MCF 10A (cell line): ENCODE measurements around the gene MEI4. TPM values are rescaled to one million over a fixed set of nuclear protein-coding genes. Genes with fewer than 3 reads are reported as not detected.
"Not testable (repeated sequence)": the region's sequence is repeated elsewhere in the genome, so short reads cannot be mapped to it uniquely, and the experiment has no call there.

Experiments
- BruUV-seq: library from RNA; stranded (reverse); fragments of 400-500 nt; replicated peaks from 2 replicates; lab custom pipeline; 2021; lab: Mats Ljungman, UMichigan
- CTCF ChIA-PET: fragments of 300-600 bp; sonication (Branson Sonifier 250); formaldehyde crosslinking; extraction: SDS; loops from one replicate; lab custom pipeline; 2021; ENCODE audit warnings: antibody characterized with exemption, inconsistent platforms; lab: Yijun Ruan, JAX
- POLR2A ChIA-PET: fragments of 300-600, 350-650 bp; sonication (Branson Sonifier 250); formaldehyde crosslinking; extraction: SDS; loops from one replicate; lab custom pipeline; 2020; ENCODE audit warnings: antibody characterized with exemption, inconsistent platforms; lab: Yijun Ruan, JAX
- DNase-seq: peaks from one replicate; pipeline ENCODE4 v3.0.0-alpha.2; 2018; ENCODE audit not compliant: unreplicated experiment
- H3K27ac Mint-ChIP-seq: one replicate; pipeline ENCODE4 v1.8.0; 2022; ENCODE audit warnings: mild to moderate bottlenecking, low read depth, mixed read lengths; ENCODE audit not compliant: unreplicated experiment
- H3K27me3 Mint-ChIP-seq: one replicate; pipeline ENCODE4 v1.8.0; 2022; ENCODE audit warnings: mixed read lengths; ENCODE audit not compliant: insufficient read depth, unreplicated experiment
- H3K36me3 Mint-ChIP-seq: one replicate; pipeline ENCODE4 v1.8.0; 2022; ENCODE audit warnings: mild to moderate bottlenecking, moderate library complexity, mixed read lengths; ENCODE audit not compliant: insufficient read depth, unreplicated experiment
- H3K4me1 Mint-ChIP-seq: one replicate; pipeline ENCODE4 v1.8.0; 2022; ENCODE audit warnings: mixed read lengths; ENCODE audit not compliant: insufficient read depth, unreplicated experiment
- H3K4me3 Mint-ChIP-seq: one replicate; pipeline ENCODE4 v1.8.0; 2022; ENCODE audit warnings: mild to moderate bottlenecking, moderate library complexity, mixed read lengths; ENCODE audit not compliant: unreplicated experiment
- H3K9me3 Mint-ChIP-seq: one replicate; pipeline ENCODE4 v1.8.0; 2022; ENCODE audit warnings: mixed read lengths; ENCODE audit not compliant: unreplicated experiment
- CTCF ChIP-seq: fragments of 200-600 bp; IDR thresholded peaks from one replicate; pipeline ENCODE4 v1.8.0; 2022; ENCODE audit warnings: antibody characterized with exemption, mild to moderate bottlenecking; ENCODE audit not compliant: unreplicated experiment
- intact Hi-C: fragments of 100-400 bp; cut with micrococcal nuclease; formaldehyde crosslinking; loops from 2 replicates; pipeline ENCODE4 v1.14.1; 2022
- total RNA-seq: library from RNA; stranded (reverse); gene quantifications from 2 replicates; pipeline ENCODE4 v1.2.3, GENCODE V29; 2022

Gene MEI4
- total RNA-seq, 1 experiment from 2014 or later = not detected

DNA sequence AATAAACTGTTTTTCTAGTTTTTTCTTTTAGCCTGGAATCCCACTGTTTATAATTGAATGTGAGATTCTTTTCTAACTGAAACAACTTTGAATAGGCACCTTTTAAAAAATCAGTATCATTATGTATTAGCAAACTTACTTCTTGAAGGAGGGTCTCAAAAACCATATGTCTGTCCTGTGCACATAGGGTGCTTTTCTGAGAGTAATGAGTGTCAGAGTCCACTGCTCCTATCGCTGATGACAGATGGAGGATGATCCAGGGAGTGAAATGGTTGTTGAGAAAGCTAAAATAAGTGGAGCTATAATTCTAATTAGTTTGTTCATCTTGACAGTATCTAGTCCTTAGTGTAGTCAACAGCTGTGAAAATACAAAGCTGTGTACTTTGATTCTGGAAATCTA lies 35.8 kb downstream of the MEI4 start:
- CTCF ChIA-PET = no interaction called here
- Mint-ChIP-seq H3K27ac (no peak overlapping the region), H3K4me3 (no peak overlapping the region), H3K4me1 (no peaks in the 10 kb centered on the region), H3K27me3 (no peaks in the 10 kb centered on the region), H3K9me3 (no peaks in the 10 kb centered on the region), H3K36me3 (peaks cover 13% of the 10 kb centered on the region)
- TF ChIP-seq CTCF = no peak
- intact Hi-C loops = no loop called here
- POLR2A ChIA-PET = no interaction called here
- BruUV-seq = no TSS peak
- no peak for DNase-seq

- H3K27me3 Mint-ChIP-seq, H3K4me1 Mint-ChIP-seq, H3K36me3 Mint-ChIP-seq, H3K4me3 Mint-ChIP-seq, POLR2A ChIA-PET, DNase-seq, BruUV-seq, H3K9me3 Mint-ChIP-seq, intact Hi-C loops, H3K27ac Mint-ChIP-seq, CTCF ChIA-PET: not testable (repeated sequence)
These were observed 47.3 kb downstream of the MEI4 start for GRCh38 chr6:77700095-77700494.

- no TSS peak for BruUV-seq
- intact Hi-C loops = no loop called here
- Mint-ChIP-seq H3K4me1 (no peaks in the 10 kb centered on the region), H3K36me3 (no peaks in the 10 kb centered on the region), H3K27me3 (no peaks in the 10 kb centered on the region), H3K4me3 (no peak overlapping the region), H3K9me3 (peaks cover 11% of the 10 kb centered on the region), H3K27ac (no peak overlapping the region)
- POLR2A ChIA-PET = no interaction called here
- CTCF ChIA-PET = interaction anchor here (0.7 kb wide), 2 partner anchors 215 to 219 kb away, joined by 3 to 4 read pairs; no protein-coding TSS in a partner anchor
- no peak for TF ChIP-seq CTCF
- no peak for DNase-seq
These were observed 54.8 kb downstream of the MEI4 start for GRCh38 chr6:77707603-77708002.

DNA sequence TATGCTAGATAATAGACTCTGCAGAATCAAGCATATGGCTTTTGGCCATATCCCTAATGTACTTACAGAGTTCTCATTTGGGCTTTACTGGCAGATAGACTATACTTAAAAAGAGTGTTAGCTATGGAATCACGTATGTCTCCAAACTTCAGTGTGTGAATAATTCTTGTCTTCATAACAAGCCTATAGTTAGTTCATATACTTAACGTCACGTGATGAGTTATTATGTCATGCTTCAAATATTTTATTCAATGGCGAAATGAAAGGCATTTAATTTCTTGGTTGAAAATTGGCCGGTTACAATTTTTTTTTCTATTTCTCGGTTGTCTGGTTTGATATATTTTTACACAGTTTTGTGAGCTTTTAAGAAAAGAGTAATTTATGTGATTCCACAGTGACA lies 62.7 kb downstream of the MEI4 start:
- intact Hi-C loops = no loop called here
- BruUV-seq = no TSS peak
- TF ChIP-seq CTCF = no peak
- Mint-ChIP-seq H3K4me3 (no peak overlapping the region), H3K4me1 (no peaks in the 10 kb centered on the region), H3K27me3 (no peaks in the 10 kb centered on the region), H3K36me3 (no peaks in the 10 kb centered on the region), H3K9me3 (no peaks in the 10 kb centered on the region), H3K27ac (no peak overlapping the region)
- POLR2A ChIA-PET = no interaction called here
- DNase-seq = no peak
- CTCF ChIA-PET = interaction anchor here (0.6 to 0.8 kb wide), 3 partner anchors 107 to 469 kb away, joined by 3 to 4 read pairs (median 3); no protein-coding TSS in a partner anchor

DNA sequence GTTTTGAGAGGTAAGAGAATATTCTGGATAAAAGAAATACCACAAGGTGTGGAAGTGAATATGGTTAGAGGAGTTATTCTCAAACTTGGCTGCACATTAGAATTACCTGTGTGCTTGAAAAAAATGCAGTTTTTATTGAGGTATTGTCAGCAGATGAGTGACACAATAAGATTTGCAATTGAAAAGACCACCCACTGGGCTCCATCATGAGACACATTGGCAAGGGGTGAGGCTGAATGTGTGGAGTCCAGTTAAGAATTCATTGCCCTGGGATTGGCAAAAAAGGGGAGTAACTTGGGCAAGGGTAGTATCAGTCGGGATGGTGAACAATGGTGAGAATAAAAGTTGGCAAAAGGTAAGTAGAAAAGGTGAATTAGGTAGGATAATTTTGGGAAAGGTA lies 63.5 kb downstream of the MEI4 start:
- H3K27me3 Mint-ChIP-seq = no peaks in the 10 kb centered on the region
- ChIA-PET CTCF (no interaction called here), POLR2A (no interaction called here)
- no peaks in the 10 kb centered on the region for H3K4me1 Mint-ChIP-seq
- no peak for TF ChIP-seq CTCF
- no TSS peak for BruUV-seq
- no peak overlapping the region for H3K27ac Mint-ChIP-seq
- no peaks in the 10 kb centered on the region for H3K36me3 Mint-ChIP-seq
- no peaks in the 10 kb centered on the region for H3K9me3 Mint-ChIP-seq
- H3K4me3 Mint-ChIP-seq = no peak overlapping the region
- intact Hi-C loops = no loop called here
- no peak for DNase-seq

GRCh38 chr6:77736010-77736409 lies 83.2 kb downstream of the MEI4 start:
- intact Hi-C loops, DNase-seq, BruUV-seq, H3K4me1 Mint-ChIP-seq, POLR2A ChIA-PET, H3K4me3 Mint-ChIP-seq, H3K27me3 Mint-ChIP-seq, H3K9me3 Mint-ChIP-seq, H3K36me3 Mint-ChIP-seq, H3K27ac Mint-ChIP-seq: not testable (repeated sequence)
- CTCF ChIA-PET = interaction anchor here (1.8 kb wide), 1 partner anchor 1074 kb away, joined by 6 read pairs; no protein-coding TSS in a partner anchor
